ENCODE data around the gene TTC8. TPM values are rescaled to one million over a fixed set of nuclear protein-coding genes. Genes with fewer than 3 reads are reported as not detected.

Gene TTC8
- total RNA-seq (2021): 26.6 and 29.3 TPM in 2 replicates
- percentile 75 among the genes with signal in this experiment for Bru-seq, nascent RNA
- BruChase-seq, experiment 1, labeled RNA remaining after a 2-hour chase: percentile 75 among the genes with signal in this experiment
- BruChase-seq, experiment 2, labeled RNA remaining after a 6-hour chase: percentile 63 among the genes with signal in this experiment
- long read RNA-seq, full-length matches to known transcripts: 21 of 28 reads
- long read RNA-seq, partial matches to known transcripts: 2 of 28 reads
- long read RNA-seq, other reads (novel, unspliced or antisense): 5 of 28 reads

GRCh38 chr14:88824314-88825077 is at the start of gene TTC8:
TSS of gene TTC8 (plus strand) at chr14:88824651. CDS start at chr14:88824708, 57 bp downstream.
- H3K4me1 ChIP-seq (ENCODE audit: insufficient read depth, low read length, poor library complexity, severe bottlenecking): peaks cover 12% of the 10 kb centered on the region
- no peaks in the 10 kb centered on the region for H3K9me3 ChIP-seq (ENCODE audit: low read depth, low read length, poor library complexity, severe bottlenecking)
- BruUV-seq (replicated peaks): no TSS peak
- H3K4me3 ChIP-seq (ENCODE audit: low read depth, low read length, poor library complexity, severe bottlenecking): peak within 1 kb of the TSS; percentile 70
- ChIA-PET POLR2A (ENCODE audit: low non-redundant PET) (interaction anchor here (0.6 kb wide), 2 partner anchors 121 to 1066 kb away, joined by 3 read pairs; no protein-coding TSS in a partner anchor), CTCF (no interaction called here)
- H3K36me3 ChIP-seq (ENCODE audit: insufficient read depth, low read length, poor library complexity, severe bottlenecking): no peaks in the 10 kb centered on the region
- peak within 1 kb of the TSS; percentile 94 for H3K27ac ChIP-seq (ENCODE audit: low read depth, low read length, poor library complexity, severe bottlenecking)
- DNase-seq (ENCODE audit: low spot score): peak; percentile 91
- TF ChIP-seq CTCF (conservative IDR thresholded peaks at IDR 0.05; ENCODE audit: low read depth, low read length) (no peak), EZH2 (IDR thresholded peaks at IDR 0.05; ENCODE audit: borderline replicate concordance, low read depth, low read length, poor library complexity, severe bottlenecking) (no peak)
- peaks cover 30% of the 10 kb centered on the region for H3K27me3 ChIP-seq (replicated peaks; ENCODE audit: insufficient read depth, low read depth, low read length, poor library complexity)
- intact Hi-C loops (cut with micrococcal nuclease; ENCODE audit: unreplicated experiment): no loop called here

- Histone ChIP-seq H3K4me3 (ENCODE audit: low read depth, low read length, poor library complexity, severe bottlenecking) (no peak overlapping the region), H3K36me3 (ENCODE audit: insufficient read depth, low read length, poor library complexity, severe bottlenecking) (no peaks in the 10 kb centered on the region), H3K27ac (ENCODE audit: low read depth, low read length, poor library complexity, severe bottlenecking) (no peak overlapping the region), H3K4me1 (ENCODE audit: insufficient read depth, low read length, poor library complexity, severe bottlenecking) (no peaks in the 10 kb centered on the region), H3K27me3 (replicated peaks; ENCODE audit: insufficient read depth, low read depth, low read length, poor library complexity) (peaks cover 27% of the 10 kb centered on the region), H3K9me3 (ENCODE audit: low read depth, low read length, poor library complexity, severe bottlenecking) (no peaks in the 10 kb centered on the region)
- no peak for DNase-seq (ENCODE audit: low spot score)
- intact Hi-C loops (cut with micrococcal nuclease; ENCODE audit: unreplicated experiment): no loop called here
- ChIA-PET POLR2A (ENCODE audit: low non-redundant PET) (no interaction called here), CTCF (no interaction called here)
- BruUV-seq (replicated peaks): no TSS peak
- TF ChIP-seq EZH2 (IDR thresholded peaks at IDR 0.05; ENCODE audit: borderline replicate concordance, low read depth, low read length, poor library complexity, severe bottlenecking) (no peak), CTCF (conservative IDR thresholded peaks at IDR 0.05; ENCODE audit: low read depth, low read length) (no peak)
Observed at GRCh38 chr14:88775532-88775931, 48.9 kb upstream of the TTC8 start.

- DNase-seq (ENCODE audit: low spot score): no peak
- H3K27ac ChIP-seq (ENCODE audit: low read depth, low read length, poor library complexity, severe bottlenecking): no peak overlapping the region
- BruUV-seq (replicated peaks): no TSS peak
- H3K4me1 ChIP-seq (ENCODE audit: insufficient read depth, low read length, poor library complexity, severe bottlenecking): no peaks in the 10 kb centered on the region
- no peak for TF ChIP-seq EZH2 (IDR thresholded peaks at IDR 0.05; ENCODE audit: borderline replicate concordance, low read depth, low read length, poor library complexity, severe bottlenecking)
- TF ChIP-seq CTCF (conservative IDR thresholded peaks at IDR 0.05; ENCODE audit: low read depth, low read length): no peak
- H3K27me3 ChIP-seq (replicated peaks; ENCODE audit: insufficient read depth, low read depth, low read length, poor library complexity): peaks cover 52% of the 10 kb centered on the region
- no peaks in the 10 kb centered on the region for H3K36me3 ChIP-seq (ENCODE audit: insufficient read depth, low read length, poor library complexity, severe bottlenecking)
- H3K4me3 ChIP-seq (ENCODE audit: low read depth, low read length, poor library complexity, severe bottlenecking): no peak overlapping the region
- ChIA-PET CTCF (no interaction called here), POLR2A (ENCODE audit: low non-redundant PET) (no interaction called here)
- intact Hi-C loops (cut with micrococcal nuclease; ENCODE audit: unreplicated experiment): no loop called here
- H3K9me3 ChIP-seq (ENCODE audit: low read depth, low read length, poor library complexity, severe bottlenecking): peaks cover 5% of the 10 kb centered on the region
Observed at GRCh38 chr14:88785911-88786310, 38.5 kb upstream of the TTC8 start.

Measured in A673 (cell line).